ENCODE measurements around the gene ADARB2.
"Not testable (repeated sequence)": the region's sequence is repeated elsewhere in the genome, so short reads cannot be mapped to it uniquely, and the experiment has no call there.

The ADARB2 gene

GRCh38 chr10:1417574-1417973 is 319.8 kb downstream of the ADARB2 start:
- Mint-ChIP-seq H3K9me3 (no peaks in the 10 kb centered on the region), H3K27ac (no peak overlapping the region), H3K27me3 (peaks cover 20% of the 10 kb centered on the region), H3K36me3 (ENCODE audit: low read depth) (no peaks in the 10 kb centered on the region), H3K4me1 (ENCODE audit: low read depth) (peaks cover 9% of the 10 kb centered on the region), H3K4me3 (no peak overlapping the region)
- intact Hi-C loops (cut with micrococcal nuclease), result no loop called here

GRCh38 chr10:1416456-1417037 is 320.8 kb downstream of the ADARB2 start:
- intact Hi-C loops (cut with micrococcal nuclease), result no loop called here
- Mint-ChIP-seq H3K4me1 (ENCODE audit: low read depth) (peaks cover 9% of the 10 kb centered on the region), H3K9me3 (no peaks in the 10 kb centered on the region), H3K4me3 (no peak overlapping the region), H3K36me3 (ENCODE audit: low read depth) (no peaks in the 10 kb centered on the region), H3K27ac (no peak overlapping the region), H3K27me3 (peaks cover 25% of the 10 kb centered on the region)

- peaks cover 16% of the 10 kb centered on the region for H3K27me3 Mint-ChIP-seq
- no peaks in the 10 kb centered on the region for H3K4me1 Mint-ChIP-seq (ENCODE audit: low read depth)
- intact Hi-C loops (cut with micrococcal nuclease), result no loop called here
- H3K36me3 Mint-ChIP-seq (ENCODE audit: low read depth), result no peaks in the 10 kb centered on the region
- H3K4me3 Mint-ChIP-seq, result no peak overlapping the region
- no peaks in the 10 kb centered on the region for H3K9me3 Mint-ChIP-seq
- no peak overlapping the region for H3K27ac Mint-ChIP-seq
Observed at GRCh38 chr10:1414893-1415292, 322.4 kb downstream of the ADARB2 start.

- H3K9me3 Mint-ChIP-seq; H3K27ac Mint-ChIP-seq; H3K4me1 Mint-ChIP-seq (ENCODE audit: low read depth); H3K36me3 Mint-ChIP-seq (ENCODE audit: low read depth); H3K4me3 Mint-ChIP-seq; intact Hi-C loops (cut with micrococcal nuclease): not testable (repeated sequence)
- H3K27me3 Mint-ChIP-seq, result peaks cover 16% of the 10 kb centered on the region
Observed at GRCh38 chr10:1414346-1414745, 323.0 kb downstream of the ADARB2 start.

- Mint-ChIP-seq H3K4me1 (ENCODE audit: low read depth) (no peaks in the 10 kb centered on the region), H3K36me3 (ENCODE audit: low read depth) (no peaks in the 10 kb centered on the region), H3K9me3 (no peaks in the 10 kb centered on the region), H3K27me3 (peaks cover 16% of the 10 kb centered on the region), H3K27ac (no peak overlapping the region), H3K4me3 (no peak overlapping the region)
- intact Hi-C loops (cut with micrococcal nuclease), result no loop called here
Observed at GRCh38 chr10:1413823-1414222, 323.5 kb downstream of the ADARB2 start.

GRCh38 chr10:1413256-1413655 is 324.1 kb downstream of the ADARB2 start:
- H3K36me3 Mint-ChIP-seq (ENCODE audit: low read depth), result no peaks in the 10 kb centered on the region
- no peaks in the 10 kb centered on the region for H3K4me1 Mint-ChIP-seq (ENCODE audit: low read depth)
- no peak overlapping the region for H3K4me3 Mint-ChIP-seq
- H3K9me3 Mint-ChIP-seq, result no peaks in the 10 kb centered on the region
- intact Hi-C loops (cut with micrococcal nuclease), result no loop called here
- H3K27ac Mint-ChIP-seq, result no peak overlapping the region
- peaks cover 16% of the 10 kb centered on the region for H3K27me3 Mint-ChIP-seq

GRCh38 chr10:1412531-1413189 is 324.7 kb downstream of the ADARB2 start:
- peaks cover 16% of the 10 kb centered on the region for H3K27me3 Mint-ChIP-seq
- H3K4me3 Mint-ChIP-seq, result no peak overlapping the region
- no peaks in the 10 kb centered on the region for H3K9me3 Mint-ChIP-seq
- H3K36me3 Mint-ChIP-seq (ENCODE audit: low read depth), result no peaks in the 10 kb centered on the region
- intact Hi-C loops (cut with micrococcal nuclease), result no loop called here
- no peak overlapping the region for H3K27ac Mint-ChIP-seq
- H3K4me1 Mint-ChIP-seq (ENCODE audit: low read depth), result no peaks in the 10 kb centered on the region

GRCh38 chr10:1411956-1412355 is 325.4 kb downstream of the ADARB2 start:
- Mint-ChIP-seq H3K27ac (no peak overlapping the region), H3K27me3 (peaks cover 16% of the 10 kb centered on the region), H3K4me3 (no peak overlapping the region), H3K4me1 (ENCODE audit: low read depth) (no peaks in the 10 kb centered on the region), H3K9me3 (no peaks in the 10 kb centered on the region), H3K36me3 (ENCODE audit: low read depth) (no peaks in the 10 kb centered on the region)
- intact Hi-C loops (cut with micrococcal nuclease), result no loop called here

GRCh38 chr10:1411451-1411850 is 325.9 kb downstream of the ADARB2 start:
- Mint-ChIP-seq H3K27me3 (peaks cover 16% of the 10 kb centered on the region), H3K36me3 (ENCODE audit: low read depth) (no peaks in the 10 kb centered on the region), H3K9me3 (no peaks in the 10 kb centered on the region), H3K4me1 (ENCODE audit: low read depth) (no peaks in the 10 kb centered on the region), H3K27ac (no peak overlapping the region), H3K4me3 (no peak overlapping the region)
- intact Hi-C loops (cut with micrococcal nuclease), result no loop called here

- intact Hi-C loops (cut with micrococcal nuclease), result no loop called here
- Mint-ChIP-seq H3K4me1 (ENCODE audit: low read depth) (no peaks in the 10 kb centered on the region), H3K36me3 (ENCODE audit: low read depth) (no peaks in the 10 kb centered on the region), H3K27me3 (peaks cover 16% of the 10 kb centered on the region), H3K9me3 (no peaks in the 10 kb centered on the region), H3K27ac (no peak overlapping the region), H3K4me3 (no peak overlapping the region)
Observed at GRCh38 chr10:1410469-1411395, 326.6 kb downstream of the ADARB2 start.

- H3K36me3 Mint-ChIP-seq (ENCODE audit: low read depth), result no peaks in the 10 kb centered on the region
Observed at GRCh38 chr10:1410032-1410431, 327.3 kb downstream of the ADARB2 start.

GRCh38 chr10:1409392-1409791 is 327.9 kb downstream of the ADARB2 start:
- Mint-ChIP-seq H3K4me3 (no peak overlapping the region), H3K36me3 (ENCODE audit: low read depth) (no peaks in the 10 kb centered on the region), H3K27me3 (peaks cover 16% of the 10 kb centered on the region), H3K27ac (no peak overlapping the region), H3K9me3 (no peaks in the 10 kb centered on the region), H3K4me1 (ENCODE audit: low read depth) (no peaks in the 10 kb centered on the region)
- intact Hi-C loops (cut with micrococcal nuclease), result no loop called here

More at GRCh38 chr10:1410032-1410431, 327.3 kb downstream of the ADARB2 start:
- H3K9me3 Mint-ChIP-seq, result no peaks in the 10 kb centered on the region
- no peaks in the 10 kb centered on the region for H3K4me1 Mint-ChIP-seq (ENCODE audit: low read depth)
- H3K4me3 Mint-ChIP-seq, result no peak overlapping the region
- intact Hi-C loops (cut with micrococcal nuclease), result no loop called here
- peaks cover 16% of the 10 kb centered on the region for H3K27me3 Mint-ChIP-seq
- H3K27ac Mint-ChIP-seq, result no peak overlapping the region

- intact Hi-C loops (cut with micrococcal nuclease), result no loop called here
- H3K27me3 Mint-ChIP-seq, result peaks cover 14% of the 10 kb centered on the region
- H3K9me3 Mint-ChIP-seq, result no peaks in the 10 kb centered on the region
- H3K27ac Mint-ChIP-seq, result no peak overlapping the region
- H3K4me3 Mint-ChIP-seq, result no peak overlapping the region
- H3K36me3 Mint-ChIP-seq (ENCODE audit: low read depth), result no peaks in the 10 kb centered on the region
- H3K4me1 Mint-ChIP-seq (ENCODE audit: low read depth), result no peaks in the 10 kb centered on the region
Observed at GRCh38 chr10:1408651-1409367, 328.5 kb downstream of the ADARB2 start.

Measured in dendritic cell treated with granulocyte-macrophage colony-stimulating factor and Interleukin-4, amounts not matched to agents 40 ng/mL and 50 ng/mL, for 4 days (primary cell).